Testis (tissue), 3 donors: ENCODE data around the gene EMP1. TPM values are rescaled to one million over a fixed set of nuclear protein-coding genes. Genes with fewer than 3 reads are reported as not detected.

ENCODE experiments used
- DNase-seq: peaks from one replicate; pipeline ENCODE4 v3.0.0-alpha.2; 2019
- H3K27ac ChIP-seq, 2 donors: fragments of 200-600 bp; sonication (generic); one replicate each; pipeline ENCODE4 v1.5.1; 2019
- H3K27me3 ChIP-seq: fragments of 200-600 bp; sonication (generic); one replicate; pipeline ENCODE4 v1.5.1; 2019
- H3K36me3 ChIP-seq: fragments of 200-600 bp; sonication (generic); one replicate; pipeline ENCODE4 v1.5.1; 2017; ENCODE audit warnings: low read depth; ENCODE audit errors: missing control alignments
- H3K4me1 ChIP-seq: fragments of 200-600 bp; sonication (generic); one replicate; pipeline ENCODE4 v1.5.1; 2019
- H3K4me3 ChIP-seq, 2 donors: fragments of 200-600 bp; sonication (generic); one replicate each; pipeline ENCODE4 v1.5.1; 2017 to 2019
- H3K9me3 ChIP-seq: fragments of 200-600 bp; sonication (generic); one replicate; pipeline ENCODE4 v1.5.1; 2017
- CTCF ChIP-seq, 3 experiments: fragments of 450-650 bp in 2 of 3; fragments of 200-600 bp in 1 of 3; sonication (generic) in 1 of 3; IDR thresholded peaks; one replicate each; pipeline ENCODE4 v1.5.1; 2016 to 2019; ENCODE audit warnings: antibody characterized with exemption in 3 of 3, mild to moderate bottlenecking in 2 of 3, moderate library complexity in 1 of 3
- POLR2A ChIP-seq: fragments of 450-650 bp; IDR thresholded peaks from one replicate; pipeline ENCODE4 v1.6.1; 2017; ENCODE audit warnings: antibody characterized with exemption, mild to moderate bottlenecking, moderate library complexity
- WGBS, 2 donors: methylation state at CpG; one replicate each; pipeline ENCODE4 v1.1.5; 2018; 5-methylcytosine and 5-hydroxymethylcytosine counted together
- intact Hi-C: fragments of 100-400 bp; cut with DNase I; formaldehyde crosslinking; loops from one replicate; pipeline ENCODE4 v1.15.1; 2023; ENCODE audit warnings: low total_unique reads
- polyA plus RNA-seq: library from polyadenylated mRNA; stranded (reverse); fragments of 350-450 nt; fragmentation: Illumina TruSeq; extraction: RNeasy Lipid Tissue Mini Kit (QIAGEN cat#74804); gene quantifications from one replicate; pipeline ENCODE4 v1.2.3, GENCODE V29; 2014; ENCODE audit warnings: low read depth, low replicate concordance; ENCODE audit not compliant: insufficient read depth
- total RNA-seq, 2 donors: library from RNA; depleted of rRNA; stranded (reverse); fragments of >200 nt; gene quantifications; one replicate each; pipeline ENCODE4 v1.2.3, GENCODE V29; 2016

The EMP1 gene
- total and polyA plus RNA-seq, 3 donors from 2014 or later = 14.1 to 59.4 (median 29.2) TPM

- Histone ChIP-seq H3K27ac (peak overlapping the region in 1 of 2 donors; percentile 89), H3K4me3 (no peak overlapping the region), H3K27me3 (no peaks in the 10 kb centered on the region), H3K9me3 (no peaks in the 10 kb centered on the region), H3K4me1 (peaks cover 8% of the 10 kb centered on the region), H3K36me3 (no peaks in the 10 kb centered on the region)
- TF ChIP-seq POLR2A (no peak), CTCF (IDR thresholded peaks at IDR 0.05) (no peak)
- DNase-seq = no peak
- WGBS, 2 donors = 72 to 83% methylated on average over 2 of the region's 2 CpGs
- intact Hi-C loops = loop anchor here (5.0 kb wide), 1 partner anchor 97 kb away; the partner anchor contains the start of gene GSG1
Measured at GRCh38 chr12:13199592-13199991, 3.1 kb downstream of the EMP1 start.

- peaks cover 3% of the 10 kb centered on the region for H3K4me1 ChIP-seq
- intact Hi-C loops = loop anchor here (10.0 kb wide), 1 partner anchor 286 kb away; no protein-coding TSS in a partner anchor
- 89 to 95% methylated on average over 8 of the region's 8 CpGs for WGBS, 2 donors
- H3K4me3 ChIP-seq = no peak overlapping the region
- no peak for TF ChIP-seq CTCF (IDR thresholded peaks at IDR 0.05)
- no peak for TF ChIP-seq POLR2A
- no peaks in the 10 kb centered on the region for H3K27me3 ChIP-seq
- no peaks in the 10 kb centered on the region for H3K36me3 ChIP-seq
- H3K9me3 ChIP-seq = no peaks in the 10 kb centered on the region
- DNase-seq = no peak
- no peak overlapping the region for H3K27ac ChIP-seq
Measured at GRCh38 chr12:13200841-13201240, 4.3 kb downstream of the EMP1 start.

GRCh38 chr12:13203034-13203922 is 6.8 kb downstream of the EMP1 start:
- Histone ChIP-seq H3K9me3 (no peaks in the 10 kb centered on the region), H3K36me3 (no peaks in the 10 kb centered on the region), H3K27ac (peak overlapping the region in 1 of 2 donors; percentile 37), H3K4me1 (no peaks in the 10 kb centered on the region), H3K4me3 (no peak overlapping the region), H3K27me3 (no peaks in the 10 kb centered on the region)
- intact Hi-C loops = loop anchor here (10.0 kb wide), 1 partner anchor 288 kb away; no protein-coding TSS in a partner anchor
- WGBS, 2 donors = 52 to 54% methylated on average over 11 to 16 of the region's 16 CpGs
- DNase-seq = peak; percentile 47
- TF ChIP-seq CTCF (IDR thresholded peaks at IDR 0.05) (no peak), POLR2A (no peak)

GRCh38 chr12:13204428-13204827 is 7.9 kb downstream of the EMP1 start:
- TF ChIP-seq POLR2A = no peak
- no peak for TF ChIP-seq CTCF (IDR thresholded peaks at IDR 0.05)
- H3K9me3 ChIP-seq = no peaks in the 10 kb centered on the region
- intact Hi-C loops = loop anchor here (10.0 kb wide), 1 partner anchor 290 kb away; no protein-coding TSS in a partner anchor
- no peaks in the 10 kb centered on the region for H3K27me3 ChIP-seq
- H3K4me3 ChIP-seq = no peak overlapping the region
- 72 to 78% methylated on average over 12 of the region's 12 CpGs for WGBS, 2 donors
- no peak overlapping the region for H3K27ac ChIP-seq
- no peaks in the 10 kb centered on the region for H3K4me1 ChIP-seq
- no peaks in the 10 kb centered on the region for H3K36me3 ChIP-seq
- DNase-seq = no peak
